ENCODE results near the gene RAB24.

- TF ChIP-seq TOX (CRISPR knock-in tag; IDR thresholded peaks at IDR 0.05; ENCODE audit: borderline replicate concordance) = no peak
- TF ChIP-seq ZNF70 (CRISPR knock-in tag; IDR thresholded peaks at IDR 0.05) = no peak
- TF ChIP-seq TCF4 (CRISPR knock-in tag; IDR thresholded peaks at IDR 0.05; ENCODE audit: borderline replicate concordance) = no peak
- TF ChIP-seq ARNTL (CRISPR knock-in tag; IDR thresholded peaks at IDR 0.05; ENCODE audit: borderline replicate concordance, low read depth) = no peak
- TF ChIP-seq SNAI2 (CRISPR knock-in tag; IDR thresholded peaks at IDR 0.05) = no peak
- TF ChIP-seq ESRRG (CRISPR knock-in tag; IDR thresholded peaks at IDR 0.05) = no peak
- no peak for TF ChIP-seq OSR1 (CRISPR knock-in tag; IDR thresholded peaks at IDR 0.05)
- TF ChIP-seq RARB (CRISPR knock-in tag; IDR thresholded peaks at IDR 0.05) = no peak
- no peak for TF ChIP-seq ZFP30 (CRISPR knock-in tag; IDR thresholded peaks at IDR 0.05)
- TF ChIP-seq ZNF8 (CRISPR knock-in tag; IDR thresholded peaks at IDR 0.05) = no peak
- no peak for TF ChIP-seq PATZ1 (CRISPR knock-in tag; IDR thresholded peaks at IDR 0.05; ENCODE audit: borderline replicate concordance)
- no peak for TF ChIP-seq POU6F1 (CRISPR knock-in tag; IDR thresholded peaks at IDR 0.05; ENCODE audit: borderline replicate concordance, low read depth)
- TF ChIP-seq ISL1 (CRISPR knock-in tag; IDR thresholded peaks at IDR 0.05) = 0 out of 2 replicates have a peak, but pooled peaks have one; percentile 14
- no peak for TF ChIP-seq GLIS3 (CRISPR knock-in tag; IDR thresholded peaks at IDR 0.05)
Observed at GRCh38 chr5:177325868-177326381, 22.4 kb upstream of the RAB24 start.

All from SK-N-SH treated with all-trans-retinoic acid at 6 μM for 48 hours (cell line).